HG03025 (cell line): ENCODE results near the gene KCP.
"Not testable (repeated sequence)": the region's sequence is repeated elsewhere in the genome, so short reads cannot be mapped to it uniquely, and the experiment has no call there.

Experiments
- ATAC-seq: cut with Tn5 transposase; IDR thresholded peaks from one replicate; pipeline ENCODE4 v1.9.1; 2021; ENCODE audit warnings: mild to moderate bottlenecking, moderate library complexity; ENCODE audit not compliant: unreplicated experiment, low FRiP score

Gene KCP

DNA sequence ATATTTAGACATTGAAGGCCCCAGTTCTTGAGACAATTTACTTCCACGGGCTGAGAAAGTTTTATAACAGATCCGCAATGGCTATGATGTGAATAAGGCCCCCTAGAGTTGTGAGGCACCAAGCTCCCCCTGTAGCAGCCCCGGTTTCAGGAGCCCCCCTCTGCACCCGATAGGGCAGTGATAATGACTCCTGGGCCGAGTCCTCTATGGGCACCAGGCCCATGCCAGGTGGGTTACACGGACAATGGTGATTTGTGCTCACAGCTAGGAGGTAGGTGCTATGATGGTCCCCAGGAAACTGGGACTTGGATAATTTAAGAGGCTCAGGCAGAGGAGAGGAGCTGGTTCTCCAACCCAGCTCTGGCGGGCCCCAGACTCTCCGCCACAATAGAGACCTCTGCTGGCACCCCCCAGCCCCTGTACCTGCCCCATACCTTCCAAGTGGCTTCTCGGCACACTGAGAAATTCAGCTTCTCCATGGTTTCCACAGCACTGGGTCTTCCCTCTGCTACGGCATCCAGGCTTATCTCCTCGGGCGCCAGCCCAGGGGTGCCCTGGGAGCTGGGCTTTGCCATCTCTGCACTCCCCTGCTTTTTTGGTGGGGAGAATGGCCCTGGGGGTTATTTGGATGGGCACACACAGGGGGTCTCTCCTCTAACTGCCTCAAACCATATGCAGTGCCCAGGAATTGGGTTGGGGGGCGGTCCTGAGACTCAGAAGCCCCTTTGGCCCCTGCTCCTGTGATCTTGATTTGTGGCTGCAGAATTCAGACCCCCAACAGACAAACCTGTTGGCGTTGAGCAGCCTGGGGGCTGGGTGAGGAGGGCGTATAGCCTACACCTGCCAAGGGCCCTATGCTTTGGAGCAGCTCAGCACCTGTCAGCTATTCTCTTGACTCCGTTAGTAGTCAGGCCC is 12.2 kb upstream of the KCP start:
- no peak for ATAC-seq

DNA sequence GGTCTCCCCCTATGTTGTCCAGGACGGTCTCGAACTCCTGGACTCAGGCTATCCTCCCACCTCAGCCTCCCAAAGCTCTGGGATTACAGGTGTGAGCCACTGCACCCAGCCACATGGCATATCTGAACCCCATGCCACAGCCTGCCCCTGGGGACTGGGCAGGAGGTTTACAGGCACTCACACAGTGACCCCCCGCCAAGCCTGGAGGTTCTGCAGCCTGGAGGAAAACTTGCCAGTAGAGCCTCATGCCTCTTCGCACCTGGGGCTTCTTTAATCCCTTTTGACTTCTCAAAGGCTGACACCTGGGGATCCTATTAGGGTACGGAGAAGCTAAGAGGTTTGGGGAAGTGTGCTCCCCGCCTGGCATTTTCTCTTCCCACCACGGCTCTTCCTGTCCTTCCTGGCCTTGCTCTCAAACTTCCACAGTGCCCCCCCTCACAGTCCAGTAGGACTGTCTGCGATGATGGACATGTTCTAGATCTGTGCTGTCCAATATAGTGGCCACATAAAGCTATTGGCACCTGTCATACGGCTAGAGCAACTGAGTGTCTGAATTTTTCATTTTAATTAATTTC is 11.4 kb upstream of the KCP start:
- no peak for ATAC-seq

DNA sequence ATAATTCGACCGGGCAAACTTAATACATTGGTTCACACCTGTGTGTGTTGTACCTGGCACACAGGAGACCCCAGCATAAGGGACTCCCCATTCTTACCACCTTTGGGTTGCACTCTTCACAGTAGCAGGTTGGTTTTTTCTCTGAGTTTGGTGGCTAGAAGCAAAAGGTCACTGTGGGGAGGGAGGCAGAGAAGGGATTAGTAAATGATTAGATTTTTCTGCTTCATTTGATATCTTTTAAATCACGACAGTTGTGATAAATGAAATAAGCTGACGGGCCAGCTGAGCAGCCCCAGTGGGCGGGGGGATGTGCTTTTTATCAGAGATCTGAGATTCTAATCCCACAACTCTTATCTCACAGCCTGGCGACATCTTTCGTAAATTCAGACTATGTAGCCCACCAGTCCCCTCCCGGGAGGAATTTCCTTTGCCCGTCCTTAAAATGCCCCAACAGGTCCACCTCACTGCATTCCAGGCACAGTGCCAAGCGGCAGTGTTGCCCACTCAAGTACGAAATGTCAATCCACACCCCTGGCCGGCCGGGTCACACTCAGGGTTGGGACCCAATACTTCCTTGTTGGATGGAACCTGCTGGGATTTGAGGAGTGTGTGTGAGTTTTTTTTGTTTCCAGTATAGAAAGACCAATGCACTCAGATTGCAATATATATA is 10.5 kb upstream of the KCP start:
- no peak for ATAC-seq

DNA sequence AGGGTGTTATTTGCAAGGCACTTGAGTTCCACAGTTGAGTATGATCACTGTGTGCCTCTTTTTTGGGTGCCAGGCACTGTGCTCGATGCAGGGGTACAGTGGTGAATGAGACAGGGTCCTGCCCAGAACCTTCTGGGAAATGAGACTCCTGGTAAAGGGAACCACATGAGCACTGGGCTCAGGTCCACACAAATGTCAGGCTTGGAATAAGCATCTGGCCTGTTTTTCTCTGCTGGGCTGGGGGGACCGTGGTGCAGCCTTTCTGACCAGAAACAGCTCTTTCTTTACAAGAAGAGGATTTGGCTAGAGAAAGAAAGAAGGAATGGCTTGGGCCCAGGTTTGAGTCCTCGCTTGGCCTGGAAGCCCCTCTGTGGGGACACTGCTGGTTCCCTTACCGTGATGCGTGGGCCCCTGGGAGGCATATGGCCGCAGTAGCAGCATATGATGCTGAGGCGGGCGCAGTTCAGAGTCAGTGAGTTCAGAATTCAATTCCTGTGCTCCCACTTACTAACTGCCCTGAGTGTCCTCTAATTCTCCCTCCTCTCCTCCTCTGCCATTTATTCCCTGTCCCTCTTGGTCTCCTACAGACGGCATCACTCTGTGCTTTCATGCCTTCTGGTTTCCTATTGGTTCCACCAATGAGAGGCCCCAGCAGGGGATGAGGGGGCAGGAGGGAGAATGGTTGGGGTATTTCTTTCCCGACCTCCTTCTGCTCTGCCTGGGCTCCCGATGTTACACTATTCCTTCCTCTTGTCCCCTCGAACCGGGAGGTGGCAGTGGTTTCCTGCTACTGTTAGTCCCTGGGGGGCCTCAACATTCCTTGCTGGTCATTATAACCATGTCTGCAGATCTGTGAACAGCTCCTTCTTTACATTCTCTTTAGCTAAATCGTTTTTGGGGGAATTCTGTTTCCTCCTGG is 9.6 kb upstream of the KCP start:
- no peak for ATAC-seq

DNA sequence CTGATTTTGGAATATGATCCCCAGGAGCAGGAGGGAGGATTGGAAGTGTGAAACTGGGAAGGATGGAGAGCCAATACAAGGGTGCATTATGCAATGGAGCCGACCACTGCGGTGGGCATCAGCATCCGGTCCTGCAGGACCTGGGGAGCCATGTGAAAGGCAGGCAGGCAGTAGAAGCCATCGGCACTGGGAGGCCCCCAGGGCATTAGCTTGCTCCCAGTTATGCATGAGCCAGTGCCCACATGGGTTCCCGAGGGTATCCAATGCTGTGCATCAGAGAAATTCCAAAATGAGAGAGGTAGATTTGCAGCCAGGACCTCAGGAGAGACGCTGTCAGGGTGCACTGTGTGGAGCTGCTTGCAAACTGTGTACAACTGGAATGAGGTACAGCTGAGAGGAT is 8.7 kb upstream of the KCP start:
- ATAC-seq, result no peak

DNA sequence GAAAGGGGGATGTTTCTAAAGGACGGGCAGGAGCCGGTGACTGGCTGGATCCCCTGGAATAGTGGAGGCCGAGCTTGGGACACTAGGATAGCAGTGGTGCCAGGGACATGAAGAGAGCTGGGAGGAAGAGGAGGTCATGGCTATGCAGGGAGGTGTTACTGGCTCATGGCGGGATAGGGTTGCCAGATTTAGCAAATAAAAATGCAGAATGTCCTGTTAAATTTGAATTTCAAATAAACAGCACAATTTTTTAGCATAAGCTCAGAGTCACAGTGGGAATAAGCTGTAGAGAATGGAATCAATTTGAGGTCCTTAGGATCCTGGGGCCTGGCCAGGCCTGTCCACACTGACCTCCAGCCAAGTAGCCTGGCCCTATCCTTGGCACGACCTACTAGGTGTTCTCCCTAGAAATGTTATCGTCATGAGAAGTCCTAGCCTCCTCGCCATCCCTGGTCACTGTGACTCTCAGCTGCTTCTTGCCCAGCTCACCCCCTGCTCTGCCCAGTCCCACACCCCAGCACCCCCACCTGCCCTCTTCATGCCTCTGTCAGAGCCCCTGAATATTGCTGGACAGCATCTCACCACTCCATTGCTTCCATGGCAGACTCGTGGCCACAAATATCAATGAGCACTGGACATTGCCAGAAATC is 7.6 kb upstream of the KCP start:
- ATAC-seq, result no peak

DNA sequence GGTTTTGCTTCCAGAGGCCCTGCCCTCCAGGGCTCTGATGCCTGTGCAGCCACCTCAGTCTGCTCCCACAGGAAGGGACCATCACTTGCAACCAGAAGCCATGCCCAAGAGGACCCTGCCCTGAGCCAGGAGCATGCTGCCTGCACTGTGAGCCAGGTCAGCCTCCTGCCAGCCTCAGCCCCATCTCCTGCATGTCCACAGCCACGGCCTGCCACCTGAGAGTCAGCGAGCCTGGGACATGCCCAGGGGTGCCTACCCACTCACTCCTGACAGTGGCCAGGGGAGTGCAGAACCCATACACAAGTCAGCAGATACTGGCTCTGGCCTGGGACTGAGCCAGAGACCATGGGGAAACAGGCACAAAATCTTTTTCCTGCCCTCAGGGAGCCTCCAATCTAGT is 6.6 kb upstream of the KCP start:
- no peak for ATAC-seq

DNA sequence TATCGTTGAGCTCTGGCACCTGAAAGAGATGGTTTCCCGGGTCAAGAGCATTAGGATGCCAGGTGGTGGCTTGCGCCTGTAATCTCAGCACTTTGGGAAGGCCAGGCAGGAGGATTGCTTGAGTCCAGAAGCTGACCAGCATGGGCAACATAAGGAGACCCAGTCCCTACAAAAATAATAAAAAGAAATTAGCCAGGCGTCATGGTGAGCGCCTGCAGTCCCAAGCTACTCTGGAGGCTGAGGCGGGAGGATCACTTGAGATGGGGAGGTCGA is 6.1 kb upstream of the KCP start:
- no peak for ATAC-seq

DNA sequence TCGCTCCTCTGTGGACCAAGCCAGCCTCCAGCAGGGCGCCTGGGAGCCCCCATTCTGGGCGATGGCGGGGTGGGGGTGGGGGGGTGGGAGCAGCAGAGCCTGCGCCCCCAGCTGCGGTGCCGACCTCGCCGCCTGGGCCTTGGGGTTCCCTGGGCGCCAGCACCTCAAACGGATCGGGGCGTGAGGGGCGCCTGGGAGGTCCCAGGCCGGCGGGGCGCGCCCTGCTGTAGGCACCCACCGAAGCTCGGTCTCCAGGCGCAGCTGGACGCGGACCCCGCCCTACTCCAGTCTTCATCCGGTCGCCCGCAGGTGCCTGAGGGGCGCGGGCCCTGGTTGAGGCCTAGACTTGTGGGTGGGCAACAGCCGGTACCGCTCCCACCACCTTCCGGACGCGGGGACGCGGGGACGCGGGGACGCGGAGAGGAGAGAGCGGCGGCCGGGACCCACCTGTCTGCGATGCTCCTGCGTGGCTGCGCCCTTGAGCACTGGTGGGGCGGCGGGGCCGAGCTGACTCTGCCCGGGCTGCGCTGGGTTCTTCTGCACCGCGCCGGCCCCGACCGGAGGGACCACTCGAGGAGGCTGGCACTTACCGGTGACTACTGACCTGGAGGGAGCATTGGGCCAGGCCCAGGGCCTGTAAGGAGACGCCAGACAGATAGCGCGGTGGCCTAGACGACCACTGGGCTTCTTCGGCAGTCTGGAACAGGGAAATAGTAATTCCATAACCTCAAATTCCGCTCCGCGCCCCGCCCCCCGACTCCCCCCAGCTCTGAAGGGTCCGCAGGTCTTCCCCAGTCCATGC is 5.5 kb upstream of the KCP start:
- ATAC-seq, result no peak

DNA sequence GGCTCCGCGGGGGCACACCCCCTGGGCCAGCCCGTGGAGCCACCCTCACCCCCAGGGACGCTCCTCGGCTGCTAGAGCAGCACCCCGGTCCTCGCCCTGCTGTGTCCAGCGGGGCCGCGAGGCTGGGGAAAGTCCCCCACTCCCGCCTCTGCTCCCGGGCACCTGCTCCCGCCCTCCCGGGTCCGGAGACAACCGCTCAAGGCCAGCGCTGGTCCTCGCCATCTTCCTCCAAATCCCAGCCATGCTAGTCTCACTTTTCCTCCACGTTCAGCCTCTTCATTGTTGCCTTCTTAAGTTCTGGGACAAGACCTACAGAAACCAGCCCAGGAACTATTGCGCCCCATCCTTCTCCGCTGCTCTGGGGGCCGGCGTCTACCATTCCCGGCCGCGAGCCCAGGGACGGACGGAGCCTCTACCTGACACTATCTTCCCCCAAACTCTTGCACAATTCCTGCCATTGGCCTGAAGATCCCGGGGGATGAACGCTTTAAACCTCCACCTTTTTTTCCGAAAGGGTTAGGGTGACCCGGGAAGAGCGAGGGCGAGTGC is 4.8 kb upstream of the KCP start:
- ATAC-seq, result no peak

DNA sequence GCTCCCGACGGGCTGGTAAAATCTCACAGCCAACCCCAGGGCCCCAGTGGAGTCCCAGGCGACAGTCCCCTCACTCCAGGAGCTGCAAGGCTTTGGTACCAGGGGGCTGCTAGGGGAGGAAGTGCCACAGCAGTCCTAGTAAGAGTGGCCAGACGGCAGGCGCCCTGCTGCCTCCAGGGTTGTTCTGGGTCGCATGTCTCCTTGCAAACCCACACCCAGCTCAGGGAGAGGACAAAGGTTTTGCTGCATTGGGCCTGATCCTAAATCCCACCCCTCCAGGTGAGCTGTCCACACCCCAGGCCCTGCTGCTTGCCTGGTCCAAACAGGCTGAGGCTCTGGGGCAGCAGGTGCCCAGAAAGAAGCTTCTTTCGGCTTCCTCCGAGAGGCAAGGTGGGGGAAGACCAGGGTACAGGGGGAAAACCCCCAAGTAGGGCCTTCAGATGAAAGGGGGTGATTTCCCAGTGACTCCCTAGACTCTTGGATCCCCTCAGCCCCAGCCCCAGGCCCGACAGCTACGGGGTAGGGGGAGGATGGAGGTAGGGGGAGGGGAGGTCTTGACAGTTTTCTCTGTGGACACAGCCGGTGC is 4.2 kb upstream of the KCP start:
- ATAC-seq, result peak; percentile 44

DNA sequence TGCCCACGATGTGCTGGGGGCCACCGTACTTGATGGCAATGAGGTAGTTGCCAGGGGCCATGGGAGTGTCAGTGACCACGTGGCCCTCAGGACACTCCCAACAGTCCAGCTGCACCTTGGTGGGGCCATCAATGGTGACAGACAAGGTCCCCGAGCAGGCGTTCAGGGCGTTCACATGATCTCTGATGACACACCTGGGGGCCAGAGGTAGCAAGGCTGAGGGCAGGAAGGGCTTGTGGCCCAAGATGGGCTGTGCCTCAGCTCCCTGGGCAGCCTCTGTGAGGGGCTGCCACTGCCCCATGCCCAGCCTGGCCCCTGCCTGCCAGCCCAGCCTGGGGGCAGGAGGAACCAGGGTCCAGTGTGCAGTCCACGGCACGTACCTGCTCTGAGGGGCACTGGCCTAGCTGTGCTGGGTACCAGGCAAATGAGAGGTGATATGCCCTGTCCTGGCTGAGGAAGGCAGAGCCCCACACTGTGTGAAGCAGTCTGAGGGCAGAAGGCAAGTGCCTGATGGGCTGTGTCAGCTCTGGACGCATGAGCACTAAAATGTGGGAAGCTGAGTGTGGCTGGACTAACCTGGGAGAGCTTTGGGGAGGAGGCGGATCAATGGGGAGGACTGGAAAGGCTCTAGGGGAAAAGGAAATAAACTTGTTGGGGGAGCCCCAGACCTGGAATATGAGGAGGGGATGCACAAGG is 3.5 kb upstream of the KCP start:
- no peak for ATAC-seq

DNA sequence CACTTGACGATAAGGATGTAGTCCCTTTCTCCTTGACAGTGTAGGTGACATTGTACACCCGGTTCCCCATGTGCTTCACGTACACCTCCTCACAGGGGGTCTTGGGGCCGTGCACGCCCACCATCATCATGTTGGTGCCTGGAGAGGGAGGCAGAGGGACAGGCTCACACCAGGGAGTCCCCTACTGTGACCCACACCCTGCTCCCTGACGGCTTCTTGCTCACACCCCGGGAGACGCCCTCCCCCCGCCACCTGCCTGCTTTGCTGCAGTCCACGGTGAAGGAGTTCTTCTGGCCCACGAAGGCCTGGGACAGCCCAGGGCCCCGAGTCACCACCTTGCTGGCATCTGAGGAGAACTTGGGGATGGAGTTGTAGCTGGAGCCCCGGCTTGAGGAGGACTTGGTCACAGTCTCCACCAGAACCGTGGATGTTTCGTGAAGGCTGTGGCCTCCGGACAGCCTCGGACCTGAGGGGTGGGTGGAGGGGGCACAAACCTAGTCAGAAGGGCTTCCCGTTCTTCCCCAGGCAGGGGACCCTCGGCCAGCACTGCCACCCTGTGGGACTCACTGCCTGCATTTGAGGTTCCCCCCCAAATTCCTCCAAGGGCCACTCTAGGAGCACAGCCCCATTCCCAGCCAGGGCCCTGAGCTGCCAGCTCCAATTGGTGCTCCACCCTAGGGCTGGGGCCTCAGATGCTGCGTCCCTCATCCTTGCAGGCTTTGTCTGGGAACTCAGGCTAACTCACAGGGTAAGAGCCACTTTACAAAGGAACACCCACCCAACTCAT is 2.4 kb upstream of the KCP start:
- not testable (repeated sequence) for ATAC-seq

DNA sequence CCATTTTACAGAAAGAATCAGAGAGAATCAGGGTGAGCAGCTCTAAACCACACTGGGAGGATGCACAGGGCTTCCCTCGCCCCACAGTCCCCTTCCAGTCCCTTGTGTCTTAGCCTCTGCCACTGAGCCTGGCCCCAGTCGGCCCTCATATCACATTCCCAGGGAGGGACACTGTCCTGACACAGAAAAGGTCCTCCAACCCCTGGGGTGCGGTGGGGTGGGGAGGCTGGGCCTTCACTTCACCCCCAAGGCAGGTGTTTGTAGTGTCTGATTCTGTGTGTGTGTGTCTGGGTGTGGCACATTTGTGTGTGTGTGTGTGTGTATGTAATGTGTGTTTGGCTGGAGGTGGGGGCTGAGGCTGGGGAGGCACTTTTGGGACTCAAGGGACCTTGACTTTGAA is 1.8 kb upstream of the KCP start:
- ATAC-seq, result no peak

DNA sequence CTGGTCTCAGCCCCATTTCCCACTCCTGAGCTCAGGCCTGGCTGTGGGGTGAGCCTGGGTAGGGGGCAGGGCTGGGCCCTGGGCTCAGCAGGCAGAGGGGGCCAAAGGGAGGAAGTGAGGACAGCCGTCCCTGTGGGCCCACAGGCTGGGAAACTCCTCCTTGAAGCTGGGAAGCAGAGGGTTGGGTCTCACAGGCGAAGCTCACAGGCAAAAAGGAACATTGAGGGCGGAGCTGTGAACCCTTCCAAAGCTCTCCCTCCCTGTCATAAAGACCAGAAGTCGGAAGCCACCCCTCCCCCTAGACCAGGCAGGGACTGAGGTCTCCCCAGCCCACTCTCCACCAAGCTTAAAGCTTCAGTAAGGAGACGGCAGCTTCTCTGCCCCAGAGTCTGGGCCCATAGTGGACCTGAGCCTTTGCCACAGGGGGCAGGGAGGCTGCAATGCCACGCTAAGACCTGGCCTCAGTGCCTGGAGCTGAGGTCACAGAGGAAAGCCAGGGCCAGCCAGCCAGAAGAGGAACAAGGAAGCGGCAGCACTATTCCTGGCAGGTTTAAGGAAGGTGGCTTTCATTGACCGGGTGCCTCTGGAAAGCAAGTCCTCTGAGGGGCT is 1.0 kb upstream of the KCP start:
- ATAC-seq, result no peak

DNA sequence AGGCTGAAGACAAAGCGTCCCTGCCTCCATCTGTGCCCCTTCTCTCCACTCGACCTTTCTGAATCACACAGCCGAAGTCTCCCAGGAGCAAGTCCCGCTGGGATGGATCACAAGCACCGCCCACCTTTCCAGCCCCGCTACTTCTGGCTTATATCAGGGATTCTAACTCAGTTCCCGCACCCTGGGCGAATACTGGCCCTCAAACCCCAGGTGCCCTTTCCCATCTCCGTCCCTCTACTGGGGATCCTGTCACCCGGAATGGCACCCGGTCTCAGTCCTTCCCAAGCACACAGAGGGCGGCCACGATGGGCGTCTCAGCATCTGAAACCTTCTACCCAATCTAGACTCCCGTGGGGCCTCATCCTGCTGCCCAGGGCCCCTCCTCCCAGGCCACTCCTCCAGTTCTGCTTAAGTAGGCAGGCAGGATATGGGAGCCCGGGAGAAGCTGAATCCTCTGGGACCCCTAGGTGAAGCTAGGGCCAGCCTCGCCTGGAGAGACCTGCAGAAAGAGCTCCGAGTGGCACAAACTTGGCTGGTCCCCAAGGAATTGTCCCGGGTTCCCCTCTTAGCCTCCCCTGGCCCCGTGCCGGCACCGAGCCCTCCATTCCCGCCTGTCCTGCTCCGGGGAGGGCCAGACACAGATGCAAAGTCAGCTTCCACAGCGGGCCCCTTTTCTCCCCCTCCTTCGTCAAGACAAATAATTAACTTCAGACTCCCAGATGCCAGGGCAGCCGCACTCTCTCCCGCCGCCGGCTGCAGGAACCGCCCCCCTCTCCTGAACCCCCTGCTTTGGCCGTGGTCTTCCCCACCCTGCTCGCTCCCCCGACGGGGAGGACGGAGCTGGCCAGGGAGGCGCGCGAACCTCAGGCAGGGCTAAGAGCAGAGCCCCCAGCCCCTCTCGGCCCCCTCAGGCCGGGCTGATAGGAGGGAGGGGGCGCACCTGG is 612 bp downstream of the KCP start:
- no peak for ATAC-seq
